ENCODE results near the gene RGS18. TPM values are rescaled to one million over a fixed set of nuclear protein-coding genes. Genes with fewer than 3 reads are reported as not detected.

RGS18 gene
- total and polyA plus RNA-seq, 2 donors (not counting 1 experiment from before 2014, with no cell fraction given): 0.09 TPM; not detected in 1

DNA sequence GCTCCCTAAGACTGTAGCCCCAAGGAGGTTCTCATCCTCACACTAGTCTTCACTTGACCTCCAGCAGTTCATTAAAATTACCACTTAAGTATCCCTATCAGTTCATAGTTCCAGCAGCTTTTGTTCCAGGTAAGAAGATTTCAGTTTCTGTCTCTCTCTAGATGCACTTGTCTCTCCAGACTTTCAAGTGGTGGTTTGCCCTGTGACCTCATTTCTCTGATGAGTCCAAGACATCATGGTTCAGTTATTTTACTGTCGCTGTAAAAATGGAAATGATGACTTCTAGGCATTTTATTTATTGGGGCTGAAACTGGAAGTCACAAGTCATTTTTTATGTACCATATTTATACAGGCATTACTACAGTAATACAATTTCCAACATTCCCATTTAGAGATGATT lies 17.9 kb upstream of the RGS18 start:
- Histone ChIP-seq H3K27ac (ENCODE audit: low read length in 2 of 2) (no peak overlapping the region), H3K9me3 (ENCODE audit: control extremely low read depth in 1 of 3, control insufficient read depth in 2 of 3, insufficient read depth in 1 of 3, low read length in 2 of 3) (no peaks in the 10 kb centered on the region), H3K27me3 (replicated peaks in 1 of 4; ENCODE audit: control extremely low read depth in 1 of 4, control insufficient read depth in 3 of 4, insufficient read depth in 4 of 4, low read length in 3 of 4) (no peaks in the 10 kb centered on the region), H3K4me1 (ENCODE audit: control insufficient read depth in 2 of 2, insufficient read depth in 2 of 2, low read length in 2 of 2) (no peaks in the 10 kb centered on the region), H2AFZ (ENCODE audit: insufficient read depth, low read depth, low read length, poor library complexity, severe bottlenecking) (no peak overlapping the region), H3K4me3 (ENCODE audit: control extremely low read depth in 1 of 5, extremely low read depth in 1 of 5, insufficient read depth in 1 of 5, low read depth in 2 of 5, low read length in 4 of 5) (no peak overlapping the region), H3K4me2 (replicated peaks; ENCODE audit: low read depth, low read length, poor library complexity, severe bottlenecking) (no peak overlapping the region), H3K36me3 (replicated peaks in 1 of 2; ENCODE audit: control extremely low read depth in 1 of 2, control insufficient read depth in 1 of 2, extremely low read depth in 1 of 2, insufficient read depth in 2 of 2, low read length in 1 of 2) (no peaks in the 10 kb centered on the region), H3K79me2 (ENCODE audit: control insufficient read depth, insufficient read depth, low read length) (no peaks in the 10 kb centered on the region), H4K20me1 (ENCODE audit: control insufficient read depth, insufficient read depth, low read length, poor library complexity, severe bottlenecking) (no peaks in the 10 kb centered on the region), H3K9ac (ENCODE audit: low read length) (no peak overlapping the region)
- no peaks in the 10 kb centered on the region for H3K4me1 Mint-ChIP-seq
- no peak overlapping the region for H3K27ac Mint-ChIP-seq
- ATAC-seq (ENCODE audit: low read depth): no peak
- no CpG with 5 or more reads among the region's 1 CpG for WGBS (ENCODE audit: insufficient coverage)
- intact Hi-C loops (cut with micrococcal nuclease): no loop called here
- DNase-seq: no peak
- CTCF ChIA-PET: no interaction called here
- H3K4me3 Mint-ChIP-seq: no peak overlapping the region
- H3K9me3 Mint-ChIP-seq (ENCODE audit: insufficient read depth): no peaks in the 10 kb centered on the region
- no peaks in the 10 kb centered on the region for H3K27me3 Mint-ChIP-seq
- TF ChIP-seq, protein P1, sequence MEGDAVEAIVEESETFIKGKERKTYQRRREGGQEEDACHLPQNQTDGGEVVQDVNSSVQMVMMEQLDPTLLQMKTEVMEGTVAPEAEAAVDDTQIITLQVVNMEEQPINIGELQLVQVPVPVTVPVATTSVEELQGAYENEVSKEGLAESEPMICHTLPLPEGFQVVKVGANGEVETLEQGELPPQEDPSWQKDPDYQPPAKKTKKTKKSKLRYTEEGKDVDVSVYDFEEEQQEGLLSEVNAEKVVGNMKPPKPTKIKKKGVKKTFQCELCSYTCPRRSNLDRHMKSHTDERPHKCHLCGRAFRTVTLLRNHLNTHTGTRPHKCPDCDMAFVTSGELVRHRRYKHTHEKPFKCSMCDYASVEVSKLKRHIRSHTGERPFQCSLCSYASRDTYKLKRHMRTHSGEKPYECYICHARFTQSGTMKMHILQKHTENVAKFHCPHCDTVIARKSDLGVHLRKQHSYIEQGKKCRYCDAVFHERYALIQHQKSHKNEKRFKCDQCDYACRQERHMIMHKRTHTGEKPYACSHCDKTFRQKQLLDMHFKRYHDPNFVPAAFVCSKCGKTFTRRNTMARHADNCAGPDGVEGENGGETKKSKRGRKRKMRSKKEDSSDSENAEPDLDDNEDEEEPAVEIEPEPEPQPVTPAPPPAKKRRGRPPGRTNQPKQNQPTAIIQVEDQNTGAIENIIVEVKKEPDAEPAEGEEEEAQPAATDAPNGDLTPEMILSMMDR (IDR thresholded peaks at IDR 0.05): no peak
- no peak for TF ChIP-seq EZH2 (IDR thresholded peaks at IDR 0.05; ENCODE audit: borderline replicate concordance, insufficient read depth, low read depth, low read length, poor library complexity, severe bottlenecking)
- POLR2A ChIA-PET: no interaction called here

DNA sequence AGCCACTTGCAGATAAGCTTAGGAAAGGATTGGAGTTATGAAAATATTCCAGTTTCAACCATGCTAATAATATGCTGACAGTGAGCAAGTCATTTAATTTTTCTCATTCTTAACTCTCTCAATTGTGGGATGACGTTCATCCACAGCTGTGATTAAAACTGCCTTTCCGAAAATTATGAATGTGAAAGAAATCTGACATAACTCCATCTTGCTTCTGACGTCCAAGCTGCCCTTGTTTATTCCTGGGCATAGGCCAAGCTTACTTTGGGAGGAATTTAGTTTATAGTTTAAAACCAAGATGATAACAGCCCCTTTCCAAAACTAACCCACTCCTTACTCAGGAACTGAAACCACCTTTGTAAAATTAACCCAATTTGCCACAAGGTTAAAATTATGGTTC lies 11.0 kb upstream of the RGS18 start:
- DNase-seq (no peak), ATAC-seq (ENCODE audit: low read depth) (no peak)
- Mint-ChIP-seq H3K27ac (no peak overlapping the region), H3K4me1 (no peaks in the 10 kb centered on the region), H3K4me3 (no peak overlapping the region), H3K9me3 (ENCODE audit: insufficient read depth) (no peaks in the 10 kb centered on the region), H3K27me3 (no peaks in the 10 kb centered on the region)
- Histone ChIP-seq H3K79me2 (ENCODE audit: control insufficient read depth, insufficient read depth, low read length) (no peaks in the 10 kb centered on the region), H3K36me3 (replicated peaks in 1 of 2; ENCODE audit: control extremely low read depth in 1 of 2, control insufficient read depth in 1 of 2, extremely low read depth in 1 of 2, insufficient read depth in 2 of 2, low read length in 1 of 2) (no peaks in the 10 kb centered on the region), H3K27ac (ENCODE audit: low read length in 2 of 2) (no peak overlapping the region), H3K4me1 (ENCODE audit: control insufficient read depth in 2 of 2, insufficient read depth in 2 of 2, low read length in 2 of 2) (no peaks in the 10 kb centered on the region), H3K9me3 (ENCODE audit: control extremely low read depth in 1 of 3, control insufficient read depth in 2 of 3, insufficient read depth in 1 of 3, low read length in 2 of 3) (peaks cover 0 to 1% (median 0%) of the 10 kb centered on the region in 3 donors), H3K4me3 (ENCODE audit: control extremely low read depth in 1 of 5, extremely low read depth in 1 of 5, insufficient read depth in 1 of 5, low read depth in 2 of 5, low read length in 4 of 5) (no peak overlapping the region), H3K9ac (ENCODE audit: low read length) (no peak overlapping the region), H3K4me2 (replicated peaks; ENCODE audit: low read depth, low read length, poor library complexity, severe bottlenecking) (no peak overlapping the region), H2AFZ (ENCODE audit: insufficient read depth, low read depth, low read length, poor library complexity, severe bottlenecking) (no peak overlapping the region), H4K20me1 (ENCODE audit: control insufficient read depth, insufficient read depth, low read length, poor library complexity, severe bottlenecking) (no peaks in the 10 kb centered on the region), H3K27me3 (replicated peaks in 1 of 4; ENCODE audit: control extremely low read depth in 1 of 4, control insufficient read depth in 3 of 4, insufficient read depth in 4 of 4, low read length in 3 of 4) (no peaks in the 10 kb centered on the region)
- ChIA-PET POLR2A (no interaction called here), CTCF (no interaction called here)
- no CpG with 5 or more reads among the region's 3 CpGs for WGBS (ENCODE audit: insufficient coverage)
- no peak for TF ChIP-seq EZH2 (IDR thresholded peaks at IDR 0.05; ENCODE audit: borderline replicate concordance, insufficient read depth, low read depth, low read length, poor library complexity, severe bottlenecking)
- TF ChIP-seq, protein P1 (IDR thresholded peaks at IDR 0.05): no peak
- intact Hi-C loops (cut with micrococcal nuclease): no loop called here

Data from B cell (primary cell).